HG02885 (cell line): ENCODE measurements around the gene MAML3.
"Not testable (repeated sequence)": the region's sequence is repeated elsewhere in the genome, so short reads cannot be mapped to it uniquely, and the experiment has no call there.

Experiments used
- ATAC-seq: cut with Tn5 transposase; IDR thresholded peaks from one replicate; pipeline ENCODE4 v1.9.1; 2021; ENCODE audit warnings: mild to moderate bottlenecking; ENCODE audit not compliant: unreplicated experiment, poor library complexity

The MAML3 gene

GRCh38 chr4:139728840-139729239 lies 425.1 kb downstream of the MAML3 start:
- no peak for ATAC-seq

GRCh38 chr4:139728146-139728545 lies 425.8 kb downstream of the MAML3 start:
- no peak for ATAC-seq

GRCh38 chr4:139726615-139727014 lies 427.4 kb downstream of the MAML3 start:
- no peak for ATAC-seq

GRCh38 chr4:139725236-139725635 lies 428.7 kb downstream of the MAML3 start:
- ATAC-seq: no peak

- ATAC-seq: no peak
Measured at GRCh38 chr4:139721789-139722188, 432.2 kb downstream of the MAML3 start.

- ATAC-seq: no peak
Measured at GRCh38 chr4:139720806-139721205, 433.2 kb downstream of the MAML3 start.

- no peak for ATAC-seq
Measured at GRCh38 chr4:139719381-139720101, 434.4 kb downstream of the MAML3 start.

GRCh38 chr4:139718833-139719232 lies 435.2 kb downstream of the MAML3 start:
- ATAC-seq: no peak

GRCh38 chr4:139718358-139718757 lies 435.6 kb downstream of the MAML3 start:
- no peak for ATAC-seq

GRCh38 chr4:139715746-139716391 lies 438.1 kb downstream of the MAML3 start:
- no peak for ATAC-seq

GRCh38 chr4:139712882-139713281 lies 441.1 kb downstream of the MAML3 start:
- ATAC-seq: no peak

- no peak for ATAC-seq
Measured at GRCh38 chr4:139711461-139711860, 442.5 kb downstream of the MAML3 start.

- no peak for ATAC-seq
Measured at GRCh38 chr4:139710073-139710472, 443.9 kb downstream of the MAML3 start.

- ATAC-seq: no peak
Measured at GRCh38 chr4:139709660-139710059, 444.3 kb downstream of the MAML3 start.

- ATAC-seq: no peak
Measured at GRCh38 chr4:139704915-139705485, 449.0 kb downstream of the MAML3 start.

GRCh38 chr4:139700568-139700967 lies 453.4 kb downstream of the MAML3 start:
- ATAC-seq: peak; percentile 82

- not testable (repeated sequence) for ATAC-seq
Measured at GRCh38 chr4:139698167-139698925, 455.6 kb downstream of the MAML3 start.

- ATAC-seq: no peak
Measured at GRCh38 chr4:139696491-139696890, 457.5 kb downstream of the MAML3 start.

GRCh38 chr4:139694522-139695107 lies 459.4 kb downstream of the MAML3 start:
- ATAC-seq: no peak

- no peak for ATAC-seq
Measured at GRCh38 chr4:139692309-139693012, 461.5 kb downstream of the MAML3 start.
